Mesendoderm (in vitro differentiated cells): ENCODE data around the gene LARP1B.
"Not testable (repeated sequence)": the region's sequence is repeated elsewhere in the genome, so short reads cannot be mapped to it uniquely, and the experiment has no call there.

Source experiments
- DNase-seq: peaks from one replicate; pipeline ENCODE4 v3.0.0; 2013
- H2AK5ac ChIP-seq: 2 replicates; pipeline ENCODE4 v1.6.1; 2013; ENCODE audit warnings: low read length, inconsistent platforms
- H2BK120ac ChIP-seq: 2 replicates; pipeline ENCODE4 v1.6.1; 2013; ENCODE audit warnings: low read depth, mild to moderate bottlenecking, low read length, moderate library complexity, mixed read lengths
- H2BK15ac ChIP-seq: replicated peaks from 2 replicates; pipeline ENCODE4 v1.6.1; 2013; ENCODE audit warnings: low read depth, mild to moderate bottlenecking, moderate library complexity
- H2BK5ac ChIP-seq: 2 replicates; pipeline ENCODE4 v1.6.1; 2013; ENCODE audit warnings: low read length, inconsistent platforms
- H3K18ac ChIP-seq: 2 replicates; pipeline ENCODE4 v1.6.1; 2013; ENCODE audit warnings: mild to moderate bottlenecking, low read length, mixed read lengths
- H3K23ac ChIP-seq: one replicate; pipeline ENCODE4 v1.6.1; 2013; ENCODE audit warnings: low read length
- H3K27ac ChIP-seq: 2 replicates; pipeline ENCODE4 v1.5.1; 2013; ENCODE audit warnings: low read depth, mild to moderate bottlenecking, inconsistent platforms, low read length, moderate library complexity
- H3K27me3 ChIP-seq: 2 replicates; pipeline ENCODE4 v1.6.1; 2013; ENCODE audit warnings: low read length, control low read depth, mild to moderate bottlenecking, inconsistent platforms; ENCODE audit not compliant: insufficient read depth, poor library complexity
- H3K36me3 ChIP-seq: 2 replicates; pipeline ENCODE4 v1.6.1; 2013; ENCODE audit warnings: low read length, inconsistent platforms; ENCODE audit not compliant: control insufficient read depth, insufficient read depth
- H3K4ac ChIP-seq: one replicate; pipeline ENCODE4 v1.6.1; 2013; ENCODE audit warnings: low read depth, mild to moderate bottlenecking, low read length, moderate library complexity
- H3K4me1 ChIP-seq: 2 replicates; pipeline ENCODE4 v1.6.1; 2013; ENCODE audit warnings: low read depth, low read length, inconsistent platforms; ENCODE audit not compliant: control insufficient read depth
- H3K4me2 ChIP-seq: 2 replicates; pipeline ENCODE4 v1.6.1; 2013; ENCODE audit warnings: low read length
- H3K4me3 ChIP-seq: 2 replicates; pipeline ENCODE4 v1.5.1; 2013; ENCODE audit warnings: mild to moderate bottlenecking, low read length
- H3K56ac ChIP-seq: one replicate; pipeline ENCODE4 v1.6.1; 2013; ENCODE audit warnings: low read length
- H3K79me1 ChIP-seq: 2 replicates; pipeline ENCODE4 v1.6.1; 2013; ENCODE audit warnings: low read length, inconsistent platforms
- H3K79me2 ChIP-seq: 2 replicates; pipeline ENCODE4 v1.6.1; 2013; ENCODE audit warnings: mild to moderate bottlenecking, low read length; ENCODE audit not compliant: control insufficient read depth, insufficient read depth
- H3K9ac ChIP-seq: 2 replicates; pipeline ENCODE4 v1.6.1; 2013; ENCODE audit warnings: low read length, inconsistent platforms
- H4K5ac ChIP-seq: one replicate; pipeline ENCODE4 v1.6.1; 2013; ENCODE audit warnings: low read length
- H4K8ac ChIP-seq: one replicate; pipeline ENCODE4 v1.6.1; 2013; ENCODE audit warnings: low read depth, mild to moderate bottlenecking, control low read depth, low read length, moderate library complexity
- WGBS: extraction: QIAGEN DNeasy Blood & Tissue Kit; methylation state at CpG from one replicate; pipeline ENCODE4 v1.1.7; 2013; ENCODE audit warnings: low lambda C conversion rate, missing lambda C conversion rate; ENCODE audit not compliant: insufficient coverage; ENCODE audit errors: extremely low coverage; 5-methylcytosine and 5-hydroxymethylcytosine counted together

LARP1B gene

GRCh38 chr4:128095293-128095692 lies 34.2 kb downstream of the LARP1B start:
- H3K79me2 ChIP-seq, H3K36me3 ChIP-seq, H2BK15ac ChIP-seq, H3K4me1 ChIP-seq, H2BK5ac ChIP-seq, H4K5ac ChIP-seq, H2AK5ac ChIP-seq, H3K27ac ChIP-seq, H3K18ac ChIP-seq, H3K27me3 ChIP-seq, DNase-seq, H3K4ac ChIP-seq, H3K23ac ChIP-seq, H4K8ac ChIP-seq, H2BK120ac ChIP-seq, H3K9ac ChIP-seq, H3K56ac ChIP-seq, H3K4me3 ChIP-seq, H3K4me2 ChIP-seq, H3K79me1 ChIP-seq: not testable (repeated sequence)
- no CpG with 5 or more reads among the region's 6 CpGs for WGBS

GRCh38 chr4:128107766-128108165 lies 46.7 kb downstream of the LARP1B start:
- H4K8ac ChIP-seq = no peak overlapping the region
- no peak overlapping the region for H3K9ac ChIP-seq
- no CpG with 5 or more reads among the region's 3 CpGs for WGBS
- H3K79me2 ChIP-seq = no peaks in the 10 kb centered on the region
- no peak overlapping the region for H2BK5ac ChIP-seq
- H3K4me3 ChIP-seq = no peak overlapping the region
- no peak overlapping the region for H4K5ac ChIP-seq
- no peak overlapping the region for H3K4me2 ChIP-seq
- H3K4me1 ChIP-seq = no peaks in the 10 kb centered on the region
- H2BK120ac ChIP-seq = no peak overlapping the region
- no peak overlapping the region for H3K23ac ChIP-seq
- H3K79me1 ChIP-seq = no peaks in the 10 kb centered on the region
- no peak overlapping the region for H2BK15ac ChIP-seq
- no peak overlapping the region for H3K18ac ChIP-seq
- H2AK5ac ChIP-seq = no peak overlapping the region
- no peak overlapping the region for H3K27ac ChIP-seq
- no peak overlapping the region for H3K4ac ChIP-seq
- H3K27me3 ChIP-seq = no peaks in the 10 kb centered on the region
- no peaks in the 10 kb centered on the region for H3K36me3 ChIP-seq
- H3K56ac ChIP-seq = no peak overlapping the region
- DNase-seq = no peak

- peak; percentile 45 for DNase-seq
- Histone ChIP-seq H3K27me3 (no peaks in the 10 kb centered on the region), H3K18ac (no peak overlapping the region), H3K36me3 (no peaks in the 10 kb centered on the region), H3K9ac (no peak overlapping the region), H4K5ac (no peak overlapping the region), H3K23ac (no peak overlapping the region), H3K79me1 (no peaks in the 10 kb centered on the region), H3K4me3 (no peak overlapping the region), H3K4me2 (no peak overlapping the region), H2BK120ac (no peak overlapping the region), H3K79me2 (no peaks in the 10 kb centered on the region), H3K4me1 (no peaks in the 10 kb centered on the region), H2AK5ac (no peak overlapping the region), H3K4ac (no peak overlapping the region), H3K27ac (no peak overlapping the region), H2BK15ac (no peak overlapping the region), H4K8ac (no peak overlapping the region), H2BK5ac (no peak overlapping the region), H3K56ac (no peak overlapping the region)
- no CpG with 5 or more reads among the region's 3 CpGs for WGBS
Observed at GRCh38 chr4:128123036-128123435, 61.9 kb downstream of the LARP1B start.

- Histone ChIP-seq H2BK15ac (no peak overlapping the region), H3K23ac (no peak overlapping the region), H4K5ac (no peak overlapping the region), H3K56ac (no peak overlapping the region), H2BK120ac (no peak overlapping the region), H3K4me1 (no peaks in the 10 kb centered on the region), H2BK5ac (no peak overlapping the region), H3K4ac (no peak overlapping the region), H3K18ac (no peak overlapping the region), H2AK5ac (no peak overlapping the region), H3K79me1 (no peaks in the 10 kb centered on the region), H3K27ac (no peak overlapping the region), H4K8ac (no peak overlapping the region), H3K79me2 (no peaks in the 10 kb centered on the region), H3K27me3 (no peaks in the 10 kb centered on the region), H3K36me3 (no peaks in the 10 kb centered on the region), H3K4me3 (no peak overlapping the region), H3K9ac (no peak overlapping the region), H3K4me2 (no peak overlapping the region)
- DNase-seq = no peak
- WGBS = no CpG with 5 or more reads among the region's 3 CpGs
Observed at GRCh38 chr4:128130621-128131020, 69.5 kb downstream of the LARP1B start.

DNA sequence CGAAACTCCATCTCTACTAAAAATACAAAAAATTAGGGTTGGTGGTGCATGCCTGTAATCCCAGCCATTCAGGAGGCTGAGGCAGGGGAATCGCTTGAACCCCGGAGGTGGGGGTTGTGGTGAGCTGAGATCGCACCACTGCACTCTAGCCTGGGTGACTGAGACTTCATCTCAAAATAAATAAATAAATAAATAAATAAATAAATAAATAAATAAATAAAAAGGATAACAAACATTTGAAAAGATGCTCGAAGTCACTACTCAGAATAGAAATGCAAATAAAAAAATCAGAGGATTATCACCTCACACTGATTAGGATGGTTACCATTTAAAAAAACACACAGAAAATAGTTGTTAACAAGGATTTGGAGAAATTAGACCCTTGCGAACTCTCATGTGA lies 73.8 kb downstream of the LARP1B start:
- Histone ChIP-seq H3K27me3 (no peaks in the 10 kb centered on the region), H3K4me3 (no peak overlapping the region), H3K79me1 (no peaks in the 10 kb centered on the region), H2AK5ac (no peak overlapping the region), H3K4me2 (no peak overlapping the region), H3K79me2 (no peaks in the 10 kb centered on the region), H2BK120ac (no peak overlapping the region), H3K18ac (no peak overlapping the region), H3K23ac (no peak overlapping the region), H3K56ac (no peak overlapping the region), H3K9ac (no peak overlapping the region), H4K8ac (no peak overlapping the region), H3K4ac (no peak overlapping the region), H3K27ac (no peak overlapping the region), H2BK5ac (no peak overlapping the region), H3K36me3 (no peaks in the 10 kb centered on the region), H2BK15ac (no peak overlapping the region), H4K5ac (no peak overlapping the region), H3K4me1 (no peaks in the 10 kb centered on the region)
- WGBS = no CpG with 5 or more reads among the region's 6 CpGs
- no peak for DNase-seq

GRCh38 chr4:128135391-128135790 lies 74.3 kb downstream of the LARP1B start:
- H4K8ac ChIP-seq = no peak overlapping the region
- H3K4me1 ChIP-seq = no peaks in the 10 kb centered on the region
- H2BK5ac ChIP-seq = no peak overlapping the region
- no peak for DNase-seq
- no peaks in the 10 kb centered on the region for H3K36me3 ChIP-seq
- H3K79me1 ChIP-seq = no peaks in the 10 kb centered on the region
- H3K4ac ChIP-seq = no peak overlapping the region
- no peak overlapping the region for H2AK5ac ChIP-seq
- no peak overlapping the region for H3K9ac ChIP-seq
- H3K56ac ChIP-seq = no peak overlapping the region
- H3K79me2 ChIP-seq = no peaks in the 10 kb centered on the region
- no peak overlapping the region for H2BK15ac ChIP-seq
- WGBS = no CpG with 5 or more reads among the region's 3 CpGs
- no peak overlapping the region for H4K5ac ChIP-seq
- H3K4me2 ChIP-seq = no peak overlapping the region
- H3K4me3 ChIP-seq = no peak overlapping the region
- H2BK120ac ChIP-seq = no peak overlapping the region
- H3K27me3 ChIP-seq = no peaks in the 10 kb centered on the region
- no peak overlapping the region for H3K23ac ChIP-seq
- H3K27ac ChIP-seq = no peak overlapping the region
- no peak overlapping the region for H3K18ac ChIP-seq
